HepG2 (cell line): ENCODE measurements around the gene ZNF444. TPM values are rescaled to one million over a fixed set of nuclear protein-coding genes. Genes with fewer than 3 reads are reported as not detected.

Experiments
- ATAC-seq: fragments of 200-7000 bp; cut with Tn5 transposase; 3 replicates; pipeline ENCODE4 v1.9.1; 2020; ENCODE audit warnings: mild to moderate bottlenecking, moderate library complexity
- BruUV-seq: library from RNA; stranded (reverse); fragments of 400-500 nt; replicated peaks from 2 replicates; lab custom pipeline; 2021; lab: Mats Ljungman, UMichigan
- CTCF ChIA-PET: fragments of 300-600 bp; formaldehyde crosslinking; extraction: SDS; loops from one replicate; lab custom pipeline; 2021; ENCODE audit warnings: low total read pairs, inconsistent platforms, low intra/inter-chr PET ratio; lab: Yijun Ruan, JAX
- POLR2A ChIA-PET: fragments of 350-600 bp; sonication (Branson Sonifier 250); formaldehyde crosslinking; loops from one replicate; lab custom pipeline; 2020; ENCODE audit warnings: antibody characterized with exemption, inconsistent platforms; lab: Yijun Ruan, JAX
- DNase-seq: peaks from one replicate; pipeline ENCODE4 v3.0.0-alpha.2; 2015; ENCODE audit warnings: low spot score
- FAIRE-seq: peaks from 3 replicates; lab custom pipeline; 2011; peaks lifted over from hg19 to GRCh38; lab: Jason Lieb, UNC
- H2AFZ ChIP-seq: one replicate; pipeline ENCODE4 v1.6.1; 2011; ENCODE audit warnings: low read length, inconsistent platforms
- H3K27ac ChIP-seq: fragments of 300-600 bp; 3 replicates; pipeline ENCODE4 v1.8.0; 2011; ENCODE audit warnings: mixed run types, mild to moderate bottlenecking, mixed read lengths, low read length, inconsistent platforms; ENCODE audit not compliant: insufficient read depth; ENCODE audit errors: extremely low read length
- H3K27me3 ChIP-seq, 2 experiments: fragments of 200-600 bp in 1 of 2; 2 replicates in 1 of 2; 3 replicates in 1 of 2; pipeline versions ENCODE4 v1.6.0 to v1.8.0; 2011; ENCODE audit warnings: low read length in 2 of 2, mild to moderate bottlenecking in 2 of 2, moderate library complexity in 2 of 2, inconsistent platforms in 1 of 2; ENCODE audit not compliant: insufficient read depth in 2 of 2, control insufficient read depth in 1 of 2
- H3K36me3 ChIP-seq, 2 experiments: fragments of 200-600 bp in 1 of 2; replicated peaks in 1 of 2; 2 replicates in 1 of 2; 3 replicates in 1 of 2; pipeline versions ENCODE4 v1.5.1 to v1.8.0; 2011; ENCODE audit warnings: low read length in 2 of 2, inconsistent platforms in 1 of 2; ENCODE audit not compliant: insufficient read depth in 2 of 2, control insufficient read depth in 1 of 2
- H3K4me1 ChIP-seq: 2 replicates; pipeline ENCODE4 v1.5.1; 2012; ENCODE audit warnings: low read length, inconsistent platforms; ENCODE audit not compliant: insufficient read depth
- H3K4me2 ChIP-seq: 2 replicates; pipeline ENCODE4 v1.6.0; 2011; ENCODE audit warnings: low read depth, low read length, inconsistent platforms
- H3K4me3 ChIP-seq, 3 experiments: fragments of 200-600 bp in 1 of 3; sonication (generic), shearing (Covaris generic) in 1 of 3; replicated peaks in 1 of 3; 2 replicates each; pipeline ENCODE4 v1.5.1; 2011 to 2016; ENCODE audit warnings: low read length in 3 of 3, inconsistent platforms in 2 of 3, low read depth in 2 of 3, mild to moderate bottlenecking in 2 of 3, control low read depth in 1 of 3, mixed read lengths in 1 of 3; ENCODE audit not compliant: insufficient read depth in 1 of 3
- H3K79me2 ChIP-seq: one replicate; pipeline ENCODE4 v1.6.1; 2011; ENCODE audit warnings: low read length, inconsistent platforms; ENCODE audit not compliant: insufficient read depth
- H3K9ac ChIP-seq: 2 replicates; pipeline ENCODE4 v1.6.0; 2011; ENCODE audit warnings: mild to moderate bottlenecking, low read depth, low read length, inconsistent platforms; ENCODE audit not compliant: insufficient read depth
- H3K9me3 ChIP-seq: 2 replicates; pipeline ENCODE4 v1.5.1; 2012; ENCODE audit warnings: mild to moderate bottlenecking, low read length
- H4K20me1 ChIP-seq: 2 replicates; pipeline ENCODE4 v1.6.0; 2011; ENCODE audit warnings: inconsistent platforms, mild to moderate bottlenecking, low read length, moderate library complexity; ENCODE audit not compliant: insufficient read depth
- AGO2 ChIP-seq: fragments of 200-400 bp; formaldehyde crosslinking; optimal IDR thresholded peaks from 2 replicates; pipeline ENCODE3; 2017; ENCODE audit warnings: mild to moderate bottlenecking, low read depth, low read length, moderate library complexity
- AKAP8 ChIP-seq: sonication (generic); formaldehyde crosslinking; IDR thresholded peaks from 2 replicates; pipeline ENCODE4 v1.5.1; 2020; ENCODE audit warnings: mild to moderate bottlenecking, missing genetic modification reagents
- ATF5 ChIP-seq: sonication (generic); formaldehyde crosslinking; IDR thresholded peaks from 2 replicates; pipeline ENCODE4 v1.4.0; 2020; ENCODE audit warnings: mild to moderate bottlenecking, low read depth, missing genetic modification reagents
- HIVEP1 ChIP-seq: sonication (generic); formaldehyde crosslinking; IDR thresholded peaks from 2 replicates; pipeline ENCODE4 v1.4.0; 2020; ENCODE audit warnings: mild to moderate bottlenecking, missing genetic modification reagents
- HNRNPLL ChIP-seq: fragments of 200-400 bp; formaldehyde crosslinking; IDR thresholded peaks from 2 replicates; pipeline ENCODE4 v1.6.1; 2017; ENCODE audit warnings: mild to moderate bottlenecking, low read depth, low read length; ENCODE audit not compliant: poor library complexity, severe bottlenecking
- IRF9 ChIP-seq: sonication (generic); formaldehyde crosslinking; IDR thresholded peaks from 2 replicates; pipeline ENCODE4 v1.8.0; 2022; ENCODE audit warnings: missing genetic modification reagents, mild to moderate bottlenecking, borderline replicate concordance
- JARID2 ChIP-seq: sonication (generic); formaldehyde crosslinking; IDR thresholded peaks from 2 replicates; pipeline ENCODE4 v1.8.1; 2023; ENCODE audit warnings: missing genetic modification reagents, inconsistent platforms; ENCODE audit not compliant: insufficient replicate concordance
- KAT8 ChIP-seq: IDR thresholded peaks from 2 replicates; pipeline ENCODE4 v1.6.1; 2016; ENCODE audit warnings: missing genetic modification reagents, missing compliant biosample characterization
- NFYC ChIP-seq: IDR thresholded peaks from 2 replicates; pipeline ENCODE4 v1.6.1; 2016; ENCODE audit warnings: missing genetic modification reagents, missing compliant biosample characterization
- RBM22 ChIP-seq: fragments of 200-400 bp; formaldehyde crosslinking; optimal IDR thresholded peaks from 2 replicates; pipeline ENCODE3; 2017; ENCODE audit warnings: mild to moderate bottlenecking, low read length, moderate library complexity
- SKIL ChIP-seq: sonication (generic); formaldehyde crosslinking; IDR thresholded peaks from 2 replicates; pipeline ENCODE4 v1.8.0; 2022; ENCODE audit warnings: missing genetic modification reagents, mild to moderate bottlenecking, moderate library complexity, borderline replicate concordance
- ZSCAN31 ChIP-seq: sonication (generic); formaldehyde crosslinking; IDR thresholded peaks from 2 replicates; pipeline ENCODE4 v1.5.0; 2020; ENCODE audit warnings: low read depth, mild to moderate bottlenecking, missing genetic modification reagents
- WGBS: methylation state at CpG from one replicate; pipeline ENCODE4 v1.1.6; 2017; ENCODE audit warnings: low lambda C conversion rate; 5-methylcytosine and 5-hydroxymethylcytosine counted together
- in situ Hi-C: cut with HindIII; loops from 2 replicates; pipeline ENCODE4 v1.10.0; 2017; ENCODE audit warnings: low pct_unique_long_range_greater_than_20kb; ENCODE audit not compliant: extremely low pct_ligation_motif_present
- intact Hi-C: fragments of 100-400 bp; cut with micrococcal nuclease; formaldehyde crosslinking; loops from one replicate; pipeline ENCODE4 v1.10.0; 2022; ENCODE audit not compliant: unreplicated experiment
- polyA plus RNA-seq, 8 experiments: library from polyadenylated mRNA; depleted of rRNA in 3 of 8; stranded (reverse) in 7 of 8; unstranded in 1 of 8; fragments of >200 nt; fragmentation: Illumina TruSeq in 4 of 8; extraction: Trizol in 4 of 8; gene quantifications; 2 replicates each; pipeline versions ENCODE4 v1.2.1 to v1.2.3, GENCODE V29; 2011 to 2016; ENCODE audit warnings: low read depth in 4 of 8, missing spikeins in 1 of 8, mixed read lengths in 1 of 8; ENCODE audit not compliant: insufficient read depth in 1 of 8
- total RNA-seq, 5 experiments: library from RNA; depleted of rRNA; stranded (reverse); fragments of >200 nt; fragmentation: Illumina TruSeq; extraction: Trizol; gene quantifications; 2 replicates each; pipeline ENCODE4 v1.2.3, GENCODE V29; 2016; ENCODE audit warnings: low read depth in 1 of 5

The ZNF444 gene
- total and polyA plus RNA-seq, 2 of the 13 experiments (the other 11 are each of a cell fraction or from before 2014, with no cell fraction given): 27.4 to 30.3 TPM

GRCh38 chr19:56108447-56109195 is 32.5 kb upstream of the ZNF444 start:
- intact Hi-C loops: no loop called here
- 93% methylated on average over 18 of the region's 24 CpGs for WGBS
- Histone ChIP-seq H2AFZ (no peak overlapping the region), H3K9me3 (no peaks in the 10 kb centered on the region), H4K20me1 (peaks cover 79% of the 10 kb centered on the region), H3K4me3 (no peak overlapping the region), H3K27me3 (no peaks in the 10 kb centered on the region), H3K9ac (no peak overlapping the region), H3K4me1 (peaks cover 78% of the 10 kb centered on the region), H3K4me2 (no peak overlapping the region), H3K79me2 (peaks cover 83% of the 10 kb centered on the region), H3K27ac (peak overlapping the region; percentile 42), H3K36me3 (peaks cover 6 to 13% of the 10 kb centered on the region in 2 experiments; a peak in 4 of 5 replicates)
- TF ChIP-seq ATF5 (CRISPR knock-in tag) (no peak), IRF9 (CRISPR knock-in tag) (0 out of 2 replicates have a peak, but pooled peaks have one; percentile 24), JARID2 (CRISPR knock-in tag) (no peak), NFYC (no peak), ZSCAN31 (CRISPR knock-in tag) (no peak), HIVEP1 (CRISPR knock-in tag) (no peak), SKIL (CRISPR knock-in tag) (no peak), AGO2 (peak; percentile 37), AKAP8 (CRISPR knock-in tag) (peak; percentile 26; the same call in 1 of the 2 replicates), RBM22 (peak; percentile 24), KAT8 (CRISPR knock-in tag) (no peak), HNRNPLL (no peak)
- DNase-seq: no peak
- POLR2A ChIA-PET: interaction anchor here (1.0 to 3.7 kb wide), 2 partner anchors 34 to 62 kb away, joined by 5 to 55 read pairs; no protein-coding TSS in a partner anchor
- in situ Hi-C loops: no loop called here
- BruUV-seq: no TSS peak
- no peak for ATAC-seq
- FAIRE-seq: no peak
- CTCF ChIA-PET: no interaction called here
